ENCODE results near the gene TCEAL7. TPM values are rescaled to one million over a fixed set of nuclear protein-coding genes. Genes with fewer than 3 reads are reported as not detected.
"Not testable (repeated sequence)": the region's sequence is repeated elsewhere in the genome, so short reads cannot be mapped to it uniquely, and the experiment has no call there.

Gene TCEAL7, protein sequence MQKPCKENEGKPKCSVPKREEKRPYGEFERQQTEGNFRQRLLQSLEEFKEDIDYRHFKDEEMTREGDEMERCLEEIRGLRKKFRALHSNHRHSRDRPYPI
- total RNA-seq = not detected

DNA sequence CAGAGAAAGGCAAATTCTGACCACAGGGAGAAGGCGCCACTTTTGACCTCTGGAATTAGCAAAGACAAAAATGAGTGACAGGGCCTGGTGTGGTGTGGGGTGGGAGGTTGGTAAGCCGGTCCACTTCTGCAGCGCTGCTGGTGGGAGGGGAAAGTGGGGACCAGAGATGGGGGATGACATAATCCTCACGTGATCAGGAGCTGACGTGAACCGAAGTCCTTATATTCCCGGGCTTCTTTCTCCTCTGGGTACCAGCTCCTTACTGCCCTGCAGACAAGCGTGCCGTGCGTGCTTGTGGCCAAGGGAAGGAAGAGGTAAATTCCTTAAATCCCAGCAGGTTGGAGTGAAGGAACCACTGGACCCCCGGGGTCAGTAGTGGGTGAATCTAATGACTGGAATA lies at the start of gene TCEAL7:
Gene TCEAL7, plus strand, starts transcription at position 249 of the 400 bp plus-strand sequence. CDS start 1,165 bp downstream, outside the sequence.
- ATAC-seq (ENCODE audit: low read depth) (no peak), DNase-seq (no peak)
- Mint-ChIP-seq H3K27ac (no peak within 1 kb of the TSS), H3K4me1 (peaks cover 2% of the 10 kb centered on the region), H3K4me3 (peak within 1 kb of the TSS; percentile 3), H3K9me3 (no peaks in the 10 kb centered on the region), H3K27me3 (peaks cover 17% of the 10 kb centered on the region), H3K36me3 (no peaks in the 10 kb centered on the region)
- POLR2A ChIA-PET = no interaction called here

DNA sequence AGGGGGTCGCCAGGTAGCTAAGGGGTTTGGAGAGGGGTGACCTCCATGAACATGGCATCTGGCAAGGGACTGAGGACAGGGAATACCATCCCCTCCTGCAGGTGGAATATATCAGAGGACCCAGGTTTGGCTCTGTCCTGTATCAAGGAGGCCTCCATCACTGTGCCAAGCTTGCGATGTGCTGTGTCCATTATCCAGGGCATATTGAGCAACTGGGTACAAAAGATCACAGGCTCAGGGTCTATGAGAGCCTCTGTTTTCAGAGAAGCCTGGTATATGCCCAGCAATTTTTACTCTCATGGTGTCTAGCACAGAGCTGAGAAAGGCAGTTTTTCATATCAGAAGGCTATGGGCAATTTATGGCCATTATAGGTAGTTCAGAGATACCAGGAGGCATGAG lies 36.9 kb upstream of the TCEAL7 start:
- ATAC-seq (ENCODE audit: low read depth) (no peak), DNase-seq (no peak)
- POLR2A ChIA-PET = no interaction called here
- Mint-ChIP-seq H3K36me3 (no peaks in the 10 kb centered on the region), H3K9me3 (no peaks in the 10 kb centered on the region), H3K4me1 (no peaks in the 10 kb centered on the region), H3K27me3 (peaks cover 4% of the 10 kb centered on the region), H3K27ac (no peak overlapping the region), H3K4me3 (no peak overlapping the region)

DNA sequence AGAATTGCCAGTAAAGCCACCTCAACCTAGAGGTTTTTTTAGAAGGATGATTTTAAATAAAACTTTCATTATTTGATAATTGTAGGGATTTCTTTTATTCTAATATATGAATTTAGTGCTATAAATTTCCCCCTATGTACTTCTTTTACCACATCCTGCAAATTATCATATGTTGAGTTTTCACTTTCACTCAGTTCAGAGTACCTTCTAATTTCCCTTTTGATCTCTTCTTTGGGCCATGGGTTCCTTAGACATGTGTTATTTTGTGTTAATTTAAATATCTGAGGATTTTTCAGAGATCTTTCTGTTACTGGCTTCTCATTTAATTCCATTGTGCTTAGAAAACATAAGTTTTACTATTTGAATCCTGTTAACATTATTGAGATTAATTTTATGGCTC lies 25.3 kb upstream of the TCEAL7 start:
- no peak for DNase-seq
- POLR2A ChIA-PET = no interaction called here
- H3K36me3 Mint-ChIP-seq = peaks cover 2% of the 10 kb centered on the region
- no peak overlapping the region for H3K4me3 Mint-ChIP-seq
- H3K27me3 Mint-ChIP-seq = no peaks in the 10 kb centered on the region
- H3K4me1 Mint-ChIP-seq = peaks cover 9% of the 10 kb centered on the region
- H3K27ac Mint-ChIP-seq = no peak overlapping the region
- no peak for ATAC-seq (ENCODE audit: low read depth)
- no peaks in the 10 kb centered on the region for H3K9me3 Mint-ChIP-seq

DNA sequence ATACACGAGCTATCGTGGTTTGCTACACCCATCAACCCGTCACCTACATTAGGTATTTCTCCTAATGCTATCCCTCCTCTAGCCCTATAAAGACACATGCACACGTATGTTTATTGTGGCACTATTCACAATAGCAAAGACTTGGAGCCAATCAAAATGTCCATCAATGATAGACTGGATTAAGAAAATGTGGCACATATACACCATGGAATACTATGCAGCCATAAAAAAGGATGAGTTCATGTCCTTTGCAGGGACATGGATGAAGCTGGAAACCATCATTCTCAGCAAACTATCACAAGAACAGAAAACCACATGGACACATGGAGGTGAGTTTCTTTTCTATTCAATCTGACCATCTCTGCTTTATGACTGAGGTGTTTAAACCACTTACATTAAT lies 24.4 kb upstream of the TCEAL7 start:
- DNase-seq; ATAC-seq (ENCODE audit: low read depth); H3K27ac Mint-ChIP-seq; H3K27me3 Mint-ChIP-seq; H3K36me3 Mint-ChIP-seq; H3K4me3 Mint-ChIP-seq; H3K4me1 Mint-ChIP-seq; POLR2A ChIA-PET; H3K9me3 Mint-ChIP-seq: not testable (repeated sequence)

DNA sequence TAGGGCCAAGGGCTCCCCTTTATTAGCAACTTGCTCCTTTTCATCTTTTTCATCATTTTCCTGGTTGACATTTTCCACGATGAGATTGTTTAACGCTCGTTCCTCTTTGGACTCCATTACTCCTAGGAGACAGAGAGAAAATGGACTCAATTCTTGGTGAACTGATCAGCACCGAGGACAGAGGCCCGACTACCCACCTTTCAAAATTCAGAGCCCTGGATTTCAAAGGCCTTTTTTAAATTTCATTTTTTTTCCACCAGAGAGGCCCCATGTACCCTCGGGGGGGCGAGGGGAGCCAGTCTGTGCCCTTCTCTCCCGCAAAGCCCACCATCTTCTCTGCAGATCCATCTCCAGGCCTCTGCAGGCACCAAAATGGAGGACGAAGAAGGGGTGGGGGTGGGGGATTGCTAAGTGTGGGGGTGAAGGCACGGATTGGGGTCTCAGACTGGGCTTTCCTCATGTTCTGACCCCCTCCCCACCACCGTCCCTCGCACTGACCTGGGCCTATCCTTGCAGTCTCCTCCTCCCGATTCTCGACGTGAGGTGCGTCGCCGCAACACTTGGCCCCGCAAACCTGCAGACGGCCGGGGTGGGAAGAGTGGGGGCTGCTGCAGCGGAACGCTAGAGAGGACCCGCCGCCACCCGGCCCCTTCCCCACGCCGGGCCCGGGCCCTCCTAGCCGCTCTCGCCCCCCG lies 20.0 kb upstream of the TCEAL7 start:
- no peaks in the 10 kb centered on the region for H3K9me3 Mint-ChIP-seq
- DNase-seq (no peak), ATAC-seq (ENCODE audit: low read depth) (no peak)
- peak overlapping the region; percentile 44 for H3K4me3 Mint-ChIP-seq
- POLR2A ChIA-PET = no interaction called here
- peaks cover 5% of the 10 kb centered on the region for H3K4me1 Mint-ChIP-seq
- H3K27me3 Mint-ChIP-seq = no peaks in the 10 kb centered on the region
- peaks cover 2% of the 10 kb centered on the region for H3K36me3 Mint-ChIP-seq
- H3K27ac Mint-ChIP-seq = no peak overlapping the region

DNA sequence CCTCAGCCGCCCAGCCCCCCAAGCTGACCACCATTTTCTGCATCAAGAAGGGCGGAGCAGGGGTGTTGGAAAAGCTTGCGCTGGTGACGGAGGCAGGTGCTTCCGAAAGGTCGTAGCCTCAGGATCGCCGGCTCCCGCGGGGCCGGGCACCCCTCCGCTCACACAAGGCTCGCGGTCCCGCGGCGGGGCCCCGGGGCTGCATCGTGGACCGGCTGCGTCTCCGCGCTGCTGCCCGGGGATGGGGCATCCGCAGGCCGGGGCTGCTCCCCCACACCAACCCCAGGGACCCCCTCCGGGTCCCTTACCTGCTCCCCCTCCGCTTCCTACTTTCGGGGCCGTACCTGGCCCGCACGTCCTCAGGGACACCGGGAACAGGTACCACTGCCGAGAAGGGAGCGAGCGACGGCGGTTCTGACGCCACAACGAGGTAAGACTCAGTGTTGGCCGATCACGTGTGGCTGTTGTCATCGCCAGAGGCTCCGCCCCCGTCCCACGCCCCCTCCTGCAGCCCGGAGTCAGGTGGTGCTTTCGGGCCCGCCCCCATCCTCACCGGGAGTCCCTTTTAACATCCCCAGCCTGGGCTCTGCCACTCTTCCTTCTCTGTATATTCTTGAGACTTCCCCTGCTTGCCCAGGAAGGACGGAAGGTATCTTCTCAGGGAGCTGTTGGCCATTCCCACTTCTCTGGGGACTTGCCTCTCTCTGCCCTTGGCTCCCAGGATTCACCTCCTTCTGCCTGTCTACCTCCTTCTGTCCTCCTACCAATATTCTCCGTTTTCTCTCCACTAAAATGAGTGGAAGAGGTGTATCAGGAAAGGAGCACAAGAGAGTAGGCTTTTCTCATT lies 19.3 kb upstream of the TCEAL7 start, which contains the start of gene BEX2:
Gene BEX2, minus strand, starts transcription at position 436 of the 844 bp plus-strand sequence. CDS start 1,014 bp downstream, outside the sequence.
- peak within 1 kb of the TSS; percentile 73 for H3K27ac Mint-ChIP-seq
- H3K27me3 Mint-ChIP-seq = no peaks in the 10 kb centered on the region
- peak; percentile 97 for ATAC-seq (ENCODE audit: low read depth)
- peaks cover 2% of the 10 kb centered on the region for H3K4me1 Mint-ChIP-seq
- H3K9me3 Mint-ChIP-seq = no peaks in the 10 kb centered on the region
- peak; percentile 81 for DNase-seq
- H3K36me3 Mint-ChIP-seq = peaks cover 2% of the 10 kb centered on the region
- peak within 1 kb of the TSS; percentile 76 for H3K4me3 Mint-ChIP-seq
- POLR2A ChIA-PET = no interaction called here

DNA sequence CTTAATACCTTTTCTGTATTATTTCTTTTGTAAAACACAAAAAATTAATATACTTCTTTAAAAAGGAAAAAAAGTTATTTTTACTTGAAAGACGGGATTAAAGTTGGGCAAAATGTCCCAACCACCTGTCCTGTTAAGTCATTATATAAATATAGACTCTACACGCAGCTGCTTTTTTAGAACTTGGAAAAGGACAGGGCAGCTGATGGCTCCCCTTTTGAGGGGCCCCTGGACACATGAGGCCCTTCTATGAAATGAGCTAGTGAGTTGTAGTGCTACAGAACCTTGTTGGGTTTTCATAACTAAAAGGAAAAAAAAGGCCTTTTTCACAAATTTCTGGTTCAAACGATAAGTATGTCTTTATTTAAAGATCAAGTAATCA lies 18.6 kb upstream of the TCEAL7 start:
- H3K27me3 Mint-ChIP-seq = no peaks in the 10 kb centered on the region
- no peak for ATAC-seq (ENCODE audit: low read depth)
- no peak overlapping the region for H3K27ac Mint-ChIP-seq
- H3K4me3 Mint-ChIP-seq = no peak overlapping the region
- POLR2A ChIA-PET = no interaction called here
- DNase-seq = no peak
- peaks cover 2% of the 10 kb centered on the region for H3K36me3 Mint-ChIP-seq
- no peaks in the 10 kb centered on the region for H3K9me3 Mint-ChIP-seq
- peaks cover 2% of the 10 kb centered on the region for H3K4me1 Mint-ChIP-seq

DNA sequence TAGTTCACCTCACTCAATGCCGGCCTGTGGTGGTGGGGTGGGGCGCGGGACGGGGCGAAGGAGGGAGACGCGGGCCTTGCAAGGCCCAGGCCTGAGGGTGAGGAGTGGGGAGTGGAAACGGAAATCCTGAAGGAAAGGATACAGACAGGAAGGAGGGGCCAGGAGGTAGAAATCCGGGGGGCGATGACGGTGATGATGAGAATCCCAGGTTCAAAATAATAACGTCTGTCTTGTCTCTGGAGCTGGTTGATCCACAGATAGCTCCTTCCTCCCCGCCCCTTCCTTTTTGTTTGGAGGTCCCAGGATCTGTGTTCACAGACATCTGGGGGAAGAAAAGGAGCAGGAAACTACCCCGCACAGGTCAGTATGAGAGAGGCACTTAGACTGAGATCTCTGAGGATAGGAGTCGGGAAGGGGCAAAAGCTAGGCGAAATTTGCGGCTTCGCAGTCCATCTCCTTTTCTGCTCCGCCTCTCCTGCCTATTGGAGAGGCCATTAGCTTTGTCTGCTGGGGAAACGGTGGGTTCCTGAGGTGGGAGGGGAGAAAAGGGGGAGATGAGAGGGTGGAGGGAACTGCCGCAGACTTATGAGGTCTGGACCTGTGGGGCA lies 746 bp downstream of the TCEAL7 start:
- ATAC-seq (ENCODE audit: low read depth) (no peak), DNase-seq (no peak)
- Mint-ChIP-seq H3K9me3 (no peaks in the 10 kb centered on the region), H3K36me3 (no peaks in the 10 kb centered on the region), H3K4me1 (peaks cover 2% of the 10 kb centered on the region), H3K4me3 (peak overlapping the region; percentile 3), H3K27me3 (peaks cover 17% of the 10 kb centered on the region), H3K27ac (no peak overlapping the region)
- POLR2A ChIA-PET = no interaction called here

DNA sequence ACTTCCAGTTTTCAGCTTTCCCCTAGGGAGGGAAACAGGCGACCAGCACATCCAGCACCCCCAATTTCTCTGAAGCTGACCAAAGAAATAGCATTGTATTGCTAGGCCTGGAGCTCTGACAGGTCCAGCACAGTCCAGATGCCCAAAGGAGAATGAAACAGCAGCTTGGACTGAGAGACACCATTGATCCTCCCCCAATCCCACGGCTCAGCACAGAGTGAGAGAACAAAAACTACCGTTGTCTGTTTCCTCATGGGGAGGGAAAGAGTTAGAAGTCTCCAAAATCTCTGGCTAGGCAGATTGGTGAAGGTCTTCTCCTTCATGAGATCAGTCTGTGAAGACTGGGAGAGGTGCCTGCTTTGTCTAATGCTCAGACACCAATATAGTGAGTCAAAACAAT lies 8.6 kb downstream of the TCEAL7 start:
- DNase-seq (no peak), ATAC-seq (ENCODE audit: low read depth) (no peak)
- POLR2A ChIA-PET = no interaction called here
- no peaks in the 10 kb centered on the region for H3K4me1 Mint-ChIP-seq
- no peaks in the 10 kb centered on the region for H3K36me3 Mint-ChIP-seq
- H3K27ac Mint-ChIP-seq = no peak overlapping the region
- H3K9me3 Mint-ChIP-seq = no peaks in the 10 kb centered on the region
- peaks cover 22% of the 10 kb centered on the region for H3K27me3 Mint-ChIP-seq
- H3K4me3 Mint-ChIP-seq = no peak overlapping the region

DNA sequence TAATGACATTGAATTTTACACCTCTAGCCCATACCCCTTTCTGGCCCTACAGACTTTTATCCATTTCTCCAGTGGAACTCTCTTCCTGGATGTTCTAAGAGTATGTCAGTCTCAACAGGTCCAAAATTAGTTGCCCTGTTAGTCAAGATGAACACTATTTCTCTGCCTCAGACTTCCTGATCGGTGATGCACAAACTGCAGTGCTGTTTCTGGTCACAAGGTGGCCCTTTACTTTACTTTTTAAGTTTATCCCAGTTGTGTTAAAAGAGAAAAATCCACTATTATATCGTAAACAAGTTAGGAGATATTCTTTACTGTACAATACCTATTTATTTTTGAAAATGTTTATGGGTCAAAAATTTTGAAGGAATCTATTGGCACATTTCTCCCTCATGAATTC lies 13.1 kb downstream of the TCEAL7 start:
- Mint-ChIP-seq H3K4me3 (no peak overlapping the region), H3K27ac (no peak overlapping the region), H3K27me3 (peaks cover 8% of the 10 kb centered on the region), H3K4me1 (no peaks in the 10 kb centered on the region), H3K36me3 (no peaks in the 10 kb centered on the region), H3K9me3 (no peaks in the 10 kb centered on the region)
- ATAC-seq (ENCODE audit: low read depth) = no peak
- DNase-seq = no peak
- POLR2A ChIA-PET = no interaction called here

DNA sequence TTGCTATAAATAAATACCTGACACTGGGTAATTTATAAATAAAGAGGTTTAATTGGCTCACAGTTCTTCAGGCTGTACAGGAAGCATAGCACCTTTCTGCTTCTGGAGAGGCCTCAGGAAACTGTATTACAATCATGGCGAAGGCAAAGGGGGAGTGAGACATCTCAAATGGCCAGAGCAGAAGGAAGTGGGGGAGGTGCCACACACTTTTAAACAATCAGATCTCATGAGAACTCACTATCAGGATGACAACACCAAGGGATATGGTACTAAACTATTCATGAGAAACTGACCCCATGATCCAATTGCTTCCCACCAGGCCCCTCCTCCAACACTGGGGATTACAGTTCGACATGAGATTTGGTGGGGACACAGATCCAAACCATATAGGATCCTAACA lies 14.6 kb downstream of the TCEAL7 start:
- no peaks in the 10 kb centered on the region for H3K9me3 Mint-ChIP-seq
- H3K4me1 Mint-ChIP-seq = no peaks in the 10 kb centered on the region
- no peak for DNase-seq
- POLR2A ChIA-PET = no interaction called here
- H3K27ac Mint-ChIP-seq = no peak overlapping the region
- no peaks in the 10 kb centered on the region for H3K36me3 Mint-ChIP-seq
- H3K27me3 Mint-ChIP-seq = peaks cover 10% of the 10 kb centered on the region
- no peak overlapping the region for H3K4me3 Mint-ChIP-seq
- ATAC-seq (ENCODE audit: low read depth) = no peak

DNA sequence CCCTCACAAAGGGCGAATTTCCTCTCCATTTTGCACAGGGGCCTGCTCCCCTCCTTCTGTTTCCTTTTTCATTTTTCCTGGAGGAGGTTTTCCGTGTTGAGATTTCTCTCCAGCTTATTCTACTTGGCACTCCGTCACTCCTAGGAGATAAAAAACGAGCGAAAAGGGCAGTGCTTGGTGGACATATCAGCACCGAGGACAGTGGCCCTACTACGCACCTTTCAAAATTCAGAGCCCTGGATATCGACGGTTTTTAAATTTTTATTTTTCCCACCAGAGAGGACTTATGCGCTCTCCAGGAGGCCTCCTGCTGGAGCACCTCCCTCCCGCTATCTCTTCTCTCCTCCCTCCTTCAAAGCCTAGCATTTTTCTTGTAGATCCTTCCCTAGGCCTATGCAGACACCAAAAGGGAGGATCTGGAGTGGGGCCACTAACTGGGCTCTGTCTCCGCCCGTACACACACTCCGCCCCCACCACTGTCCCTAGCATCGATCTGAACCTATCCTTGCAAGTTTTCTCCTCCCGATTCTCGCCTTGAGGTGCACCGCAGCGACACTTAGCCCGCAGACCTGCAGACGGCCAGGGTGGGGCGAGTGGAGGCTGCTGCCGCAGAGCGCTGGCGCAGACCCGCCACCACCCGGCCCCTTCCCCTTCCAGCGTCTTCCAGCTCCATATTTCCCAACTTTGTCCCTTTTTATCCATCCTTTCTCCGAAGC lies 17.8 kb downstream of the TCEAL7 start:
- ATAC-seq (ENCODE audit: low read depth) (no peak), DNase-seq (no peak)
- Mint-ChIP-seq H3K9me3 (no peaks in the 10 kb centered on the region), H3K27me3 (peaks cover 2% of the 10 kb centered on the region), H3K27ac (no peak overlapping the region), H3K36me3 (no peaks in the 10 kb centered on the region), H3K4me3 (no peak overlapping the region), H3K4me1 (no peaks in the 10 kb centered on the region)
- POLR2A ChIA-PET = no interaction called here

DNA sequence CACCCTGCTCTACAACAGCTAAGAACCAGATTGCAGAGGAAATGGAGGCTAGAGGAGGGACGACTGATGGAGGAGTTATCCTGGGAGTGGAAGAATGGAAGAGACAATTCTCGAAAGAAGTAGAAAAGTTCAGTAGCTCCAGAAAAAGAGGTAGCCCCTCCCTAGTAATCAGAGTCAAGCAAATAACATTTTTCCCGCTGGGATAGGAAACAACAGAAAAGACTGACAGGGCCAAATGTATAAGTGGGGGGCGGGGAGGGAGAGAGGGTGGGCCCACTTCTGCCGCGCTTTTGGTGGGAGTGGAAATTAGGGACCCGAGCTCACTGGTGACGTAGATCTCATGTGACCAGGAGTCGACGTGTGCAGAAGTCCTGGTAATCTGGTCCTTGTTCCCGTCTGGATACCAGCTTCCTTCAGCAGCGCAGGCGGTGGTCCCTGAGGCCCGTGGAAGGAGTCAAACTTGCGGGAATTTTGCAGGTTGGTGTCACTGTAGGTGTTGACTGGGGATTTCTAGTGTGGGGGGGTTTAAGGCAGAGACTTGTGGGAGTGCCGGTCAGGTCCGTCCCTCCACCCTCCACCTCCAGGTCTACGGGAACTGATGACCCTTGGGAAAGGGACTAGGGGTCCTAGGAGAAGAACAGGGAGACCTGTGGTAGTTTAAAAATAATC lies 26.2 kb downstream of the TCEAL7 start, which contains the start of gene TCEAL9:
Gene TCEAL9, plus strand, starts transcription at position 377 of the 669 bp plus-strand sequence. CDS start 1,179 bp downstream, outside the sequence.
- Mint-ChIP-seq H3K36me3 (no peaks in the 10 kb centered on the region), H3K4me1 (peaks cover 6% of the 10 kb centered on the region), H3K27ac (peak within 1 kb of the TSS; percentile 73), H3K4me3 (peak within 1 kb of the TSS; percentile 84), H3K9me3 (no peaks in the 10 kb centered on the region), H3K27me3 (peaks cover 5% of the 10 kb centered on the region)
- POLR2A ChIA-PET = interaction anchor here (0.7 kb wide), 1 partner anchor 80 kb away, joined by 3 read pairs; no protein-coding TSS in a partner anchor
- DNase-seq (no peak), ATAC-seq (ENCODE audit: low read depth) (no peak)

Measured in activated naive CD8-positive, alpha-beta T cell treated with anti-CD3 and anti-CD28 coated beads, Interleukin-2, amount 10 ng/mL, durations not matched to agents 7 days and 5 days (primary cell).